Measurements from ENCODE around the gene KRTAP10-11.
"Not testable (repeated sequence)": the region's sequence is repeated elsewhere in the genome, so short reads cannot be mapped to it uniquely, and the experiment has no call there.

KRTAP10-11 gene, protein sequence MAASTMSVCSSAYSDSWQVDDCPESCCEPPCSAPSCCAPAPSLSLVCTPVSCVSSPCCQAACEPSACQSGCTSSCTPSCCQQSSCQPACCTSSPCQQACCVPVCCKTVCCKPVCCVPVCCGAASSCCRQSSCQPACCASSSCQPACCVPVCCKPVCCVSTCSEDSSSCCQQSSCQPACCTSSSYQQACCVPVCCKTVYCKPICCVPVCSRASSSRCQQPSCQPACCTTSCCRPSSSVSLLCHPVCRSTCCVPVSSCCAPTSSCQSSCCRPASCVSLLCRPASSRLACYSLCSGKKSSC

GRCh38 chr21:44646366-44647221, at the start of gene KRTAP10-11:
Gene KRTAP10-11, plus strand, starts transcription at chr21:44646414. Its CDS starts 45 bp downstream, at chr21:44646459.
- DNase-seq, result not testable (repeated sequence)

DNA sequence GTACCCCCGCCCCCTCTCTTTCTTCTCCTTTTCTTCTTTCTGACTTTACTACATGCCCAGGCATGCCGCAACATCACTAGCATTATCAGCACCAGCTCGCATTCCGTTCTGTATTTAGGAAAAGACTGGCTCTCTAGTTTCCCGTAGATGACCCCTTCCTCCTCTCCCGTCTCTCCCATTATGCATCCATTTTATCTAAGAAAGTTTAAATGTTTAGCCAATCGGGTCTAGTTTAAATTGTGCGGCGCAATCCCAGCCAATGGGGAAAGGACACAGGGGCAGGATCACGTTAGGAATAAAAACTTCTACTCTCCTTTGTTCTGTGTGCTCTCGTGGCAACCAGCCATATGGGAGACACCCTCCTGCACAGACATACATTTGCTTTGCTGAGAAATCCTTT, 48.2 kb upstream of the KRTAP10-11 start:
- no peak for DNase-seq

DNA sequence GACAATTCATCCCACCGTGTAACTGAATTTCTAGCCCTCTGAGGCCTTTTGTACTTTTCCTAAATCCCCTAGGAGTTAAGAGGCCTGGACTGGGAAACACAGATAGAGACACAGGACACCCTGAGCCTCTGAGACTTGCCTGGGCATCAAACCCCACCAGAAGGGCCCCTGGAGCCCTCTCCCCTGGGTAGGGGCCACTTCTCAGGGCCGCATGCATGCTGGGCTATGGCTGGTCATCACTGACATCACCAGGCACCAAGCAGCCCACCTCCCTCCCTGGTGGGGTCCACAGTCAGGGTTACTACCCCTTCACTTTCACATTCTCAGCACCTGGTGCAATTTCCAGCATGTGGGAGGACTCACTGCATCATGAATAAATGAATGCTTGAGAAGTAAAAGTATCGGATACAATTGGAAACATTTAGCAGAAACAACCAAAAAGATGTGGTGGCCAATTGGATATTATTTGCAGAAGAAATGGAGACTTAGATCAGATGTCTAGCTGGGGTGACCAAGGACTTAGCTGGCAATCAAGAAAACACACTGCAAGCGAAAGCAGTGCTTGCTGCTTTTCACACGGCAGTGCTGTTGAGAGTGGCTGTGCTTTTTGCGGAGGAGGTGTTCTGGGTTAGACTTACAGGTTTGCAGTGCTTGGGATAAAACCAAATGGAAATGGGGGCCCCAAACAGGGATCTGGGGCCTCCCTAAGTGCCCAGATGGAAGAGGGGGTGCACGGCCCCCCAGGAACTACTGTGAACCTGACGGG, 46.8 kb upstream of the KRTAP10-11 start:
- DNase-seq, result no peak

DNA sequence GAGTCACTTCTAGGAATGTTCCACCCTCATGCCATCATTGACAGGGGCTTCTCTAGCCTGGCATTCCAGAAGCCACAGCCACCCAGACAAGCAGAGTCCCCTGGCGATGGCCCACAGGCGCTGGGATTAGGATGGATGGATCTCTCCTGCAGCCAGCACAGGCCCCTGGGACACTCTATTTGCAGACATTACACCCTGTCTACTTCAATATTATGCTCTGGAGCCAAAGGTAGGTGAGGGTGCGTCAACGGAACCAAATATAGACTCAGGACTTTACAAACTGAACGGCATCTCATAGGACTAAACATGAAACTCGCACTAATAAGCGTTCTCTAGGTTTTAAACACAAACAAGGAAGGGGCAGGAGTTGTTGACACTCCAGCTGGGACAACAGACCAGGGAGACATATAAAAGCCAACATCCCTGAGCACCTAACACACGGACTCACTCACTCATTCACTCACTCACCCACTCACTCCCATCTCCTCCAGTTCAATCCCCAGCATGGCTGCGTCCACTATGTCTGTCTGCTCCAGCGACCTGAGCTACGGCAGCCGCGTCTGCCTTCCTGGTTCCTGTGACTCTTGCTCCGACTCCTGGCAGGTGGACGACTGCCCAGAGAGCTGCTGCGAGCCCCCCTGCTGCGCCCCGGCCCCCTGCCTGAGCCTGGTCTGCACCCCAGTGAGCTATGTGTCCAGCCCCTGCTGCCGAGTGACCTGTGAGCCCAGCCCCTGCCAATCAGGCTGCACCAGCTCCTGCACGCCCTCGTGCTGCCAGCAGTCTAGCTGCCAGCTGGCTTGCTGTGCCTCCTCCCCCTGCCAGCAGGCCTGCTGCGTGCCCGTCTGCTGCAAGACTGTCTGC, 45.9 kb upstream of the KRTAP10-11 start, which contains the start of gene KRTAP10-7:
Gene KRTAP10-7 (plus strand): TSS at position 480 of the 861 bp plus-strand sequence. CDS start 25 bp downstream, at position 505.
- DNase-seq, result not testable (repeated sequence)

- not testable (repeated sequence) for DNase-seq
Measured at GRCh38 chr21:44601091-44601490, 45.1 kb upstream of the KRTAP10-11 start.

DNA sequence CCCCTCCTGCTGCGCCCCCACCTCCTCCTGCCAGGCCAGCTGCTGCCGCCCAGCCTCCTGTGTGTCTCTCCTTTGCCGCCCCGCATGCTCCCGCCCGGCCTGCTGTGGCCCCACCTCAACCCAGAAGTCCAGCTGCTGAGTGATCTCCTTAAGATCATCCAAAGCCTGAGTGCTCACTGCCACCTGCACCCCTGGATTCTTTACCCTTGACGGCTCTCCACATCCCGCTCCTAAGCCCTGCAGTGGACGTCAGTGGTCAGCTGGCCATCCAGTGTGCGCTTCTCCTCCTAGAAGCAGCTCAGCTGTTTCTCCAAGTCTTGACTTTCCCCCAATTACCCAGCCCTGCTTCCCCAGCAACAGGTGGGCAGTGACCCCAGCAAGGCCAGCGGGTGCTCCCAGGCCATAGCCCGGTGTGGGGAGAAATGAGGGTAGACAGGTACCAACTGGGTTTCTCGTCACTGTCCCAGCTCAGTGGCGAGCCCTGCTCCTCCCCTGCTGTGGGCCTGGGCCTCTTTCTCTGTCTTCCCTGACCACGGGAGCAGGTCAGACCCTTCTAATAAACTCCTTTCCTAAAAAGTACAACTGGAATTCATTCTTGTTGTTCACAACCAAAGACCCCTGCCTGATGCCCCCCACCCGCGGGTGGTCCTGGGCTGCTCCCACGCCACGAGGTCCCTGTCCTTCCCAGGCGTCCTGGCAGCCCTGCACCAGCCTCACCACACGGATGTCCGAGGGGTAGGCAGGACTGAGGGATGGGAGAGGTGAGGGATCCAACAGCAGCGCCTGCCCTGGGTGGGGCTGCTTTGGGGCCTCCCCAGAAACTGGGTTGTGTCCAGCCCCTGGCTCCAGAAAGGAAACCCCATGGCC, 44.4 kb upstream of the KRTAP10-11 start:
- DNase-seq, result no peak

GRCh38 chr21:44602463-44602850, 43.8 kb upstream of the KRTAP10-11 start:
- DNase-seq, result no peak

GRCh38 chr21:44603109-44603875, 42.9 kb upstream of the KRTAP10-11 start:
- DNase-seq, result no peak

DNA sequence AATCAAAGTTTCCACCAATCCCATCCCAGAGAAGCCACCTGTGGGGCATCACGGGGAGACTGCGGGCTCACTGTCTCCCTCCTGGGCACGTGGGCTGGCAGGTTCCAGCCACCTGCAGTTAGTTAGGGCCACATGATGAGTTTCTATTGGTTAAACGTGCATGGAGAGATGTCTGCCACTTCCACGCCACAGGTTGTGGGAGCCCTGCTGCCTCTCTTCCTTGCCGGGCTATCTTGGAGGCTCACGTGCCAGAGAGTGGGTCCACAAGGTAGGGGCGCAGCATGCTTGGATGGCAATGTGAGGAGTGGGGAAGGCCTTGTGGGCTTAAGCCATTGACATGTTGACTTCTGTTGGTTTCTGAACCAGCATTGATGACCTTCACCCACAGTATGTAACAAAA, 42.3 kb upstream of the KRTAP10-11 start:
- DNase-seq, result no peak

DNA sequence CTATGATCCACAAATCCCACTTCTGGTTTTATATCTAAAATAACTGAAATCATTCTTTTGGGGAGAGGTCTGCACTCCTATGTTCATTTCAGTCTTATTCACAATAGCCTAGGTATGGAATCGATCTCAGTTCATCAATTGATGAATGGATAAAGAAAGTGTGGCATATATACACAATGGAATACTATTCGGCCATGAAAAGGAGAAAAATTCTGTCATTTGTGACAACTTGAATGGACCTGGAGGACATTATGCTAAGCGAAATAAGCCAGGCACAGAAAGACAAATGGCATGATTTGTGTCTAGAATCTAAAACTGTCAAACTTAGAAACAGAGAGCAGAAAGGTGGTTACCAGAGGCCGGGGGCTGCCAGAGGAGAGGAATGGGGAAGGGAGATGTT, 39.7 kb upstream of the KRTAP10-11 start:
- DNase-seq, result no peak

- no peak for DNase-seq
Measured at GRCh38 chr21:44609193-44609592, 37.0 kb upstream of the KRTAP10-11 start.

DNA sequence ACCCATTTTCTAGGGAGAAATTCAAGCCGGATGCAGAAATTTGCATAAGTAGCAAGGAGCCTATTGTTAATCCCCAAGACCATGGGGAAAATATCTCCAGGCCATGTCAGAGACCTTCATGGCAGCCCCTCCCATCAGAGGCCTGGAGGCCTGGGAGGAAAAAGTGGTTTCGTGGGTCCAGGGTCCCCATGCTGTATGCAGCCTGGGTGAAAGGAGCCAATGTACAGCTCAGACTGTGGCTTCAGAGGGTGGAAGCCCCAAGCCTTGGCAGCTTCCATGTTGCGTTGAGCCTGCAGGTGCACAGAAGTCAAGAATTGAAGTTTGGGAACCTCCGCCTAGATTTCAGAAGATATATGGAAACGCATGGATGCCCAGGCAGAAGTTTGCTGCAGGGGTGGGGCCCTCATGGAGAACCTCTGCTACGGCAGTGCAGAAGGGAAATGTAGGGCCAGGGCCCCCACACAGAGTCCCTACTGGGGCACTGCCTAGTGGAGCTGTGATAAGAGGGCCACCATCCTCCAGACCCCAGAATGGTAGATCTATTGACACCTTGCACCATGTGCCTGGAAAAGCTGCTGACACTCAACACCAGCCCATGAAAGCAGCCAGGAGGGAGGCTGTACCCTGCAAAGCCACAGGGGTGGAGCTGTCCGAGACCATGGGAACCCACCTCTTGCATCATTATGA, 35.9 kb upstream of the KRTAP10-11 start:
- not testable (repeated sequence) for DNase-seq

- no peak for DNase-seq
Measured at GRCh38 chr21:44611551-44611950, 34.7 kb upstream of the KRTAP10-11 start.

DNA sequence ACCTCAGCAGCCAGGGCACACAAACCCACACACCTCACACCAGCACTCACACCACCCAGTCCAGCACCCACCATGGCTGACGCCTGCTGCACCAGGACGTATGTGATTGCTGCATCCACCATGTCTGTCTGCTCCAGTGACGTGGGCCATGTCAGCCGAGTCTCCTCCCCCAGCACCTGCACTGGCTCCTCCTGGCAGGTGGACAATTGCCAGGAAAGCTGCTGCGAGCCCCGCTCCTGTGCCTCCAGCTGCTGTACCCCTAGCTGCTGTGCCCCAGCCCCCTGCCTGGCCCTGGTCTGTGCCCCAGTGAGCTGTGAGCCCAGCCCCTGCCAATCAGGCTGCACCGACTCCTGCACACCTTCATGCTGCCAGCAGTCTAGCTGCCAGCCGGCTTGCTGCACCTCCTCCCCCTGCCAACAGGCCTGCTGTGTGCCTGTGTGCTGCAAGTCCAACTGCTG, 34.2 kb upstream of the KRTAP10-11 start, which contains the start of gene KRTAP10-8:
Gene KRTAP10-8 (plus strand): TSS at position 51 of the 458 bp plus-strand sequence. CDS start 22 bp downstream, at position 73.
- DNase-seq, result no peak

DNA sequence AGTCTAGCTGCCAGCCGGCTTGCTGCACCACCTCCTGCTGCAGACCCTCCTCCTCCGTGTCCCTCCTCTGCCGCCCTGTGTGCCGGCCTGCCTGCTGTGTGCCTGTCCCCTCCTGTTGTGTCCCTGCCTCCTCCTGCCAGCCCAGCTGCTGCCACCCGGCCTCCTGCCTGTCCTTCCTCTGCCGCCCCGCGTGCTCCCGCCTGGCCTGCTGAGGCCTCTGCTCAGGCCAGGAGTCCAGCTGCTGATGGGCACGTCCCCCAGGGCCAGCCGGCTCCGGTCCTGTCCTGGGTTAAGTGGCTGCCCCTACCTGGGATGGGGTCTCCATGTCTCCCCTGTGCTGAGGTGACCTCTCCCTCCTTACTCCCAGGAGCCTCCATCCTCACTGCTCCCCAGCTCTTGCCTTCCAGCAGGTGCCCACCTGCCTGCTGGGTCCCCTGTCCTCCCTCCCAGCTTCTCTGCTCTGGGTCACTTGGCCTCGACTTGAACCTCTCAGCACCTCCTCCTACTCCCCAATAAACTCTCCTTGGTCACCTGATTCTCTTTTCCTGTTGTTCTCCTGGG, 33.5 kb upstream of the KRTAP10-11 start:
- no peak for DNase-seq

DNA sequence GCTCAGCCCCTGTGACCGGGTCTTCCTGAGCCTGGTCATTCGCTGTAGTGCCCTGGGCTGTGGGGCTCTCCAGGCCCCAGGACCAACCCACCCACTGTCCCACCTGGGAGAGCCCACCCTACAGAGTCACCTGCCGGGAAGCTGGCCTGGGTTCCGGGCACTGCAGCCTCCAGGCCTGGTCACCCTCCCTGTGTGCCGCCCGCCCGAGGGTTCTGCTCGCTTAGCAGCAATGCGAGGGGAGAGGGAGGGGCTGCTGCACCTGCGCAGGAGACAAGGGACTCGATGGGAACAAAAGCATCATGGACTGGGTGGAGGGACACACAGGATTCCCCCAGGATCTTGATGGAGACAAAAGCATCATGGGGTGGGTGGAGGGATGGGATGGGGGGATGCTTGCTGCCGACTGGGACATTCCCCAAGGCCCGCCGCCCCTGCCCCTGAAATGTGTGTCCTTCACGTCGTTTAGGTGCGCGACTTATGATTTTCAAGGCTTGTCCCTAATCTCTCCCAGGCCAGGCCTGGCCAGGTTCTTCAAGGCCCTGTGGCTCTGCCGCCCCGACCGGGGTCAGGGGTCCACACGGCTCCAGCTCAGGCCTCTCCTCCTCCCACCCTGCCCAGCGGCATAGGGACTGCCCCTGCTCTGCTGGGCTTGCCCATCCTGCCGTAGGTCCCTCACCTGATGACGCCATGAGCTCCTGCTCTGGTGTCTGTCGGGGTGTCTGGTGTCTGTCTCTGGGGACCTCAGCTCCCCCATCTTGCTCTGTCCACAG, 32.6 kb upstream of the KRTAP10-11 start:
- no peak for DNase-seq

GRCh38 chr21:44614161-44614631, 32.0 kb upstream of the KRTAP10-11 start:
- DNase-seq, result no peak

DNA sequence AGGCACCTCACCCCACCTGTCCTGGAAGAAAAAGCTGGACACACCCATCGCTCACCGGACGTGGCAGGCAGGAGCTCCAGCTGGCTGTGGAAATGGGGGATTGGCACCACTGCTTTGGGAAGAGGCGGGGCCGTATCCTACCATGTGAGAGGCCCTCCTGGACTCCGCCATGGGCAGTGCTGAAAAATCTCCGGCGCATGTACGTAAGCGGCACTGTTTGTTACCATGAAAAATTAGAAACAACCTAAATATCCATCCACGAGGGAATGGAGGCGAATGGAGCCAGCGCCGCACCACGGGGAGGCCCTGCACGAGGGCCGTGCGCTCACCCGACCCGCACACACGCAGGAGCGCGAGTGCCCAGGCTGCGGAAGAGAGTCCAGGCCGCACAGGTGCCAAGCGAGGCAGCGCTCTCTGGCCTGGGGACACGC, 31.2 kb upstream of the KRTAP10-11 start:
- DNase-seq, result no peak
